ENCODE data around the gene OPTC.
"Not testable (repeated sequence)": the region's sequence is repeated elsewhere in the genome, so short reads cannot be mapped to it uniquely, and the experiment has no call there.

Gene OPTC

GRCh38 chr1:203465948-203466347 lies 28.0 kb upstream of the OPTC start:
- DNase-seq, result no peak

DNA sequence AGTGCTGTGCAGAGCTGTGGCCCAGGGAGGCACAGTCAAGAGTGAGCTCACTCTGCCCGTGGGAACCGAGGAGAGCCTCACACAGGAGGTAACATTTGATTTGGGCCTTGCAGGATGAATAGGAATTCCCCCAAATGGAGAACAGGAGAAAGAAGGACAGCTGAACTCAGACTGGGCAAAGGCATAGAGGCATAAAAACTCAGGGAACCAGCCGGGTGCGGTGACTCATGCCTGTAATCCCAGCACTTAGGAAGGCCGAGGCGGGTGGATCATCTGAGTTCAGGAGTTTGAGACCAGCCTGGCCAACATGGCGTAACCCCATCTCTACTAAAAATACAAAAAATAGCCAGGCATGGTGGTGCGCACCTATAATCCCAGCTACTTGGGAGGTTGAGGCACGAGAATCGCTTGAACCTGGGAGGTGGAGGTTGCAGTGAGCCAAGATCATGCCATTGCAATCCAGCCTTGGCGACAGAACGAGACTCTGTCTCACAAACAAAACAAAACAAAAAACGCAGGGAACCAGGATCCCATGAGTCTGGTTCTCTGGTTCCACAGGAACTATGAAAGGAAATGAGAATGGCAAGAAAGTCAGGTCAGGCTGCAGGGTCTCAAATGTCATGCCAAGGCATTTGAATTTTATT lies 26.9 kb upstream of the OPTC start:
- not testable (repeated sequence) for DNase-seq

DNA sequence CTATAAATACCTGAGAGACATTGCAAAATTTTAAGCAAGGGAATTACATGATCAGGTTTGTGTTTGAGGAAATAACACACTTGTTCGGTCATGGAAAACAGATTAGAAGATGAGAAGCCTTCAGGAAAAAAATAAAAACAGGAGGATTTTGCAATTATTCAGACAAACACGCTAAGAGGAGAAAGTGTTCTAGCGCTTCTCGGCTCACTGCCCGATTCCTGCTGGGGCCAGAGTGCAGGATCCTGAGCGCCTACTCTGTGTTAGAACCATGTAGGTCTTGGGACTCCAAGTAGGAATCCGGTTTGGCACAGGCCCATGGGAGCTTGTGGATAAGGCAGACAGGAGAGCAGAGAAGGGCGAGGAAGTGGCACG lies 26.4 kb upstream of the OPTC start:
- no peak for DNase-seq

GRCh38 chr1:203468326-203468725 lies 25.6 kb upstream of the OPTC start:
- DNase-seq, result no peak

GRCh38 chr1:203470240-203470639 lies 23.7 kb upstream of the OPTC start:
- no peak for DNase-seq

DNA sequence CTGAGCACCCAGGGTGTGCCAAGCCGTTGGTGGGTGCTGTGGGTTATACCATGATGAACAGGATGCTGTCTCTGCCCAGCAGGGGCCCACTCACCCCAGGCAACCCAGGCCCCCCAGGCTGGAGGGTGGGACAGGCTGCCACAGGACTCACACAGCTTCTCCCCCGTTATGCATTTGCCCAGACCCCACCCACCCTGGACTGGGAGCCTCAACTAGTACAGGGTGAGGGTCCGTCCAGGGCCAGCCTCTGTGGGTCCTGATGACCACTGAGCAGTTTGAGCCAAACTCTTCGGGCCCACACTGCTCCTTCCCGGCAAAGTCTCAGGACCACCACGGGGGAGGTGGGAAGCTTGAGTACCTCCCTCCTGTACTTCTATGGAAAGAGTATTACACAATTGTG lies 22.1 kb upstream of the OPTC start:
- DNase-seq, result no peak

- DNase-seq, result no peak
These were observed 20.7 kb upstream of the OPTC start for GRCh38 chr1:203473281-203473680.

- DNase-seq, result no peak
These were observed 20.1 kb upstream of the OPTC start for GRCh38 chr1:203473781-203474305.

DNA sequence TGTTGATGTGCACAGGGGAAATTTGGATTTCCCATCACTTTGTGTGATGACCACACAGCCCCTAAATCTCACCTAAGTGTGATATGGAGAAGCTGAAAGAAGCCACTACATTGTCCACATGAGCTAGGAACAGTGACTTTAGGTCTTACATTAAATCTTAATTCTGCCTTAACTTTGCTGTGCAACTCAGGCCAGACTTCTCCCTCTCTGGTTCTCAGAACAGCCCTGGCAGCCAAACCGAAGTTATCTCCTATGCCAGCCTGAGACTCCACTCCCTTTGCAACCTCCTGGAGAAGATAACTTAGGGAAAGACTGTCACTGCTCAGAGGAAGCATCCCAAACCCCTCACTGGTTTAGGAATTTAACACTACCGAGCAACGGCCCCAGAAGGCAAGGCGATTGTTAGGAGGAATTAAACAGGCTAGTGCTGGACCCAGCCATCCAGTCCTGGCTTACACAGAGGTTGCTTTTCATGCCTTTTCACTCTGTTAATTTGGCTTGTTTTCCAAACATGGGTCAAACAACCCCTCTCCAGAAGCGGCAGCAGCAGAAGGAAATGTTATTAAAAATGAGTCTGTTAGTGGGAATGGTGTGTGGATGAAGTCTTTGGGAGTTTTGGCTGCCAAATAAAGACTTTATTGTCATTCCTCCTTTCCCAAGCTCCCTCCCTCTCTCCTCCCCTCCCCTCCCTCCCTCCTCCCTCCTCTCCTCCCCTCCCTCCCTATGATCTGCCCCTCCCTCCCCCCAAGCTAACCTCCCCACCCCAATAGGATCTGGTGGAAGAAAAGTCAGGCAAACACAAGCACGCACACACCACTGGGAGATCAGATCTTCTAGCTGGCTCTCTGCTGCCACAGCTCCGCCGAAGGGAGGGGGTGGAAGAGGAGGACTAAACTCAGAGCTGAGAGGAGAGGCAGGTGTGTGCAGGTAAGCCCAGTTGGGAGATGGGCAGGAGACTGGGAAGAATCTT lies 18.7 kb upstream of the OPTC start, which contains the start of gene PRELP:
PRELP (plus strand) TSS at position 795 of the 970 bp plus-strand sequence. CDS start 7,379 bp downstream, outside the sequence.
- DNase-seq, result no peak

DNA sequence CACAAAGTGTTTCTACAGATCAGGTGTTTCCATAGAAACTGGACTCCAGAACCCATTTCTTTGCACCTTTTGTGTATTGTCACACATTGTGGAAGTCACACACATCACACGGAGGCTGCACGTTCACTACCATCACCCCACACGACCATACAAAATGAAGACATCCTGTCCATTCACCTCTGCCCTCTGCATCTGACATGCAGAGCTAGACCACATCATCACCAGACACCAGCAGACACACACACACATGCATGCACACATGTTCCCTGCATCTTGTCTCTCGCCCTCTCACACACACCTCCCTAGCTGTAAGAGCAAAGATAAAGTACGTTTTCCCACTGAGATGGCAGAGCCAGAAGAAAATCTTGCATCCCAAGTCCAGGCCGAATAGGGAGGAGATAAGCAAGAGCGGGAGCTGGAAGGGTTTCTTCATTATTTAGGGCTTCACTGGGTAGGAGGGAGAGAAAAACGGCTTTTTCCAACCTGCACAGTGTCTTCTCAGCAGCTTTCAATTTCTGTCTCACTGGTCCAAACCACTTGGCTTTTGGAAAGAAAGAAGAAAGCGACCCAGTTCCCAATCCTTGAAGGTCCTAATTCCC lies 17.6 kb upstream of the OPTC start:
- no peak for DNase-seq

- no peak for DNase-seq
These were observed 16.2 kb upstream of the OPTC start for GRCh38 chr1:203477748-203478147.

DNA sequence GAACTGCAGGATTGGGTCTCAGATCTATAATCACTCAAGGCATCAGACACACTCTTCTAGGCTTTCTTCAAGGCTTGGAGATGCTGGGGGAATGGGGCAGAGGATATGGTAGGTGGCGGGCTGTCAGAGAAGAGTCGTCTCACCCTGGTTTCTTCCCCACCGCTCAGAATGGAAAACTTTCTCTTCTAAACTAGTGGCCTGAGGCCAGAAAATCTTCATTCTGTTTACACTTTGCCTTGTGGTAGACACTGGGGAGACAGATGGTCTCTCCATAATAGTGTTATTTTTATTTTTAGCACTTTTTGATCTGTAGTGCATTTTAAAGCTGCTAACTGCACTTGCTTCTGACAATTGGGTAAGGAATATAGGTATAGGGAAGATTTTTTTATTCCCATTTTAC lies 15.7 kb upstream of the OPTC start:
- DNase-seq, result no peak

DNA sequence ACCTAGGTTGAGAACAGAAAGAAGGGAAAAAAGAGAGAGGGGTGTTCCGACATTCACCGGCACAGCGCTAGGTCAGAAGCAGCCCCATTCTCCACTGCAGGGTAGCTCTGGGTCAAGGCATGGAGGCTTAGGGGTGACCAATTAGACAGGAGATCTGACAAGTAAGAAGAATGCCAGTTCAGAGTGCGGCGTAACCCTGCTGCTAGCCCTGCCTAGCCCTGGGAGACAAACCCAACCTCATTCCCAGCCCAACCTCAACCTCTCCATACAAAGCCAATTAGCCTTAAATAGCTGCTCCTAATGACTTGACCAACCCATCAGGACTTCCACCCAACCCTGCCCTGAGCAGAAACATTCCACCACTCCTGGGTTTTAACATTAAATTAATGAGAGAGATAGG lies 15.0 kb upstream of the OPTC start:
- DNase-seq, result no peak

GRCh38 chr1:203479646-203480045 lies 14.3 kb upstream of the OPTC start:
- no peak for DNase-seq

DNA sequence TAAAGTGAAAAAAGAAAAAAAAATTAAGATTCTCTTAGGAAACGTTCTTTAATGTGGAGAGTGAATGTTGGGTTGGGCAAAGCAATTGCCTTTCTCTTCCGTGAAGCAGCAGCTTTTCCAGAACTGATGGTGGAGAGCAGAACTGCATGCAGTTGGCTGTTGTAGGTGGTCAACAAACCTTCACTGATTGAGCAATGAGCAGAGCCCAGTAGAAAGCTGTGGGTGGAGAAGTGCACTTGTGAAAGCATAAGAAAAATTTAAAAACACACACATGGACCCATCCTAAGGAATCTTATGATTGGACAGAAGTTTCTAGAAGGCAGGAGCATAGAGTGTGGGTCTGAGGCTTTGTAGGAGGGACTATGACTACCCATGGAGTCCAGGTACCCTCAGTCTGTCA lies 13.9 kb upstream of the OPTC start:
- DNase-seq, result no peak

DNA sequence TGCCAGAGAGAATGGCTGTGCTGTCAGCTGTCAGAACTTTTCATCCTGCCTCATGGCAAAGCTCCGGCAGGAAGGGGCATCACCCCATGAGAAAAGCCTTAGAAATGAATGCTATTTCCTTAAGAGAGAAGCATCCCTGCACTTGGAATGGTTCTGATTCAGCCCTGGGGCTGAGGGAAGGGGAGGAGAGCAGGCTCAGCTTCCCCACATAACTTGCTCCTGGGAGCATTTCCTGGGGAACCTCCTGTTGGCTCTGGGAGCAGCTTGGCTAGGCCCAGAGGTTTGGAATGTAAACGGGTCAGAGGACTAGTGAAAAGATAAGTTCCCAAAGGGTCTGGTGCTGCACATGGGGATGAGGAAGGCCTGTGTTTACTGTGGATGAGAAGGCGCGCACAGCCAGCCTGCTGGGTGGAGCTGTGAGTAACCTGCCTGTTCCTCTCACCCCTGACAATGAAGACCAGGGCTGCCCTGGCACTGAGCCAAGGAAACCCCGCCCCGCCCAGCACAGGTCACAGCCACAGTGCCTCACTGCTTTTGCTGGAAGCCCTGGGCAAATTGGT lies 13.3 kb upstream of the OPTC start:
- DNase-seq, result peak; percentile 29

DNA sequence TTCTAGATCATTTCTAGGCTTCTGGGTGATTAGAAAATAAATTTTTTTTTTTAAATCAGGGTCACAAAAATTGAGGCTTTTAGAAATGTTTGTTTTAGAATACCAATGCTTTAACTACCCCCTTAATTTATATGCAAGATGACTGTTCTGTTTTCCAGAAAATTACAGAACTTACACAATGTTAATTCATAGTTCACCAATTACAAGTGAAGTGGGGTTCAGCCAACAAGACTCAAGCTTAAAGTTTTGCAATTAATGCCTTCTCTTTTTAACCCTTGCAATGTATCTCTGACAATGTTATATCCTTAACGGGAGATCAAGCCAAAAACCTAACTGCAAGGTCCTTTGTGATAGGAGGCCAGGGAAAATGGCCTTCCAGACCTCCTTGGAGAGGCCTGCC lies 12.8 kb upstream of the OPTC start:
- DNase-seq, result no peak

- DNase-seq, result no peak
These were observed 7.2 kb upstream of the OPTC start for GRCh38 chr1:203486618-203487370.

DNA sequence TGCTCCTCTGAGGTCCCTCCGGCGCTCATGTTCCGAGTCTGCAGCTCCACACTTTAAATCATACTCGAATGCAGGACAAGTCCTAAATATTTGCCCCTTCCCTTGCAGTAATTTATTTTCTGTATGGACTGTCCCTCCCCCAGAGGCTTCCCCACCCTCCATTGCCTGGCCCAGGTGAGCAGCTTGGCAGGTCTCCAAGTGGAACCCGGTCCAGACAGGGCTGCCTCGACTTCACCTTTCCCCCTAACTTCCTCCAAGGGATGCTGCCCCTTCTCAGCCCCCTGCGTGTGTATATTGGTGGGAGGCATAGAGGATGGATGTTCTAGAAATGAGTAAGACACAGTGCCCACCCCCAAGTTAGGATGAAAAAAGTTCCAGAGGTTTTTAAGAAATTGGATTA lies 5.4 kb upstream of the OPTC start:
- no peak for DNase-seq

GRCh38 chr1:203490607-203491006 lies 3.3 kb upstream of the OPTC start:
- no peak for DNase-seq

DNA sequence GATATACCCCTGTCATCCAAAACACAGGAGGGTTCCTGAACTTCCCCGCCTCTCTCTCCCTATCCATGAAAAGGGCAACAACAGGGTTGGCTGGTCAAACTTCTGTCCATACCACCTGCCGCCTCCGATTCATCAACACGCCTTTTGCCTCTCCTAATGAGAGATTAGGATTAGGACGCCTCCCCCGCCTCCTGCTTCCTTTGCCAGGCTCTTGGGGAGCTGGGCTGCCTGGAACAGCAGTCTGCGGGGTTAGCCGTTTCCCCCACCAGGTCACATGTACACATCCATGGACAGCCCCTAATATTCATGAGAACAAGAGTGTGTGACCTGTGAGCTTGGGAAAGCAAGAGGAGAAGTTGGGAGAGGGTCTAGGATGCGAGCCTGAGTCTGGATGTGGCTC lies 2.3 kb upstream of the OPTC start:
- no peak for DNase-seq

- DNase-seq, result no peak
These were observed 1.7 kb upstream of the OPTC start for GRCh38 chr1:203492082-203492747.
